SK-N-SH treated with all-trans-retinoic acid at 6 μM for 48 hours (cell line): ENCODE results near the gene MIDN.

Experiments
- ARNTL ChIP-seq: fragments of 450-650 bp; formaldehyde crosslinking; IDR thresholded peaks from 2 replicates; pipeline ENCODE4 v1.5.0; 2020; ENCODE audit warnings: low read depth, mild to moderate bottlenecking, moderate library complexity, borderline replicate concordance
- ESRRG ChIP-seq: fragments of 250-450 bp; sonication (Bioruptor Pico); IDR thresholded peaks from 2 replicates; pipeline ENCODE4 v1.6.1; 2021; ENCODE audit warnings: mild to moderate bottlenecking
- OSR1 ChIP-seq: fragments of 250-450 bp; sonication (Bioruptor Pico); IDR thresholded peaks from 2 replicates; pipeline ENCODE4 v1.8.0; 2022; ENCODE audit warnings: moderate library complexity, mild to moderate bottlenecking, inconsistent platforms
- RARB ChIP-seq: fragments of 250-450 bp; sonication (Bioruptor Pico); IDR thresholded peaks from 2 replicates; pipeline ENCODE4 v1.8.0; 2021; ENCODE audit warnings: mild to moderate bottlenecking, moderate library complexity
- ZC3H10 ChIP-seq: fragments of 250-450 bp; sonication (Bioruptor Pico); IDR thresholded peaks from 2 replicates; pipeline ENCODE4 v1.5.1; 2021; ENCODE audit warnings: mild to moderate bottlenecking, moderate library complexity
- ZFP30 ChIP-seq: fragments of 450-650 bp; formaldehyde crosslinking; IDR thresholded peaks from 2 replicates; pipeline ENCODE4 v1.5.0; 2022; ENCODE audit warnings: mild to moderate bottlenecking, moderate library complexity
- ZNF70 ChIP-seq: fragments of 450-650 bp; formaldehyde crosslinking; IDR thresholded peaks from 2 replicates; pipeline ENCODE4 v1.5.0; 2020; ENCODE audit warnings: mild to moderate bottlenecking, moderate library complexity
- TF ChIP-seq, protein P1 (sequence below): fragments of 250-450 bp; sonication (Bioruptor Pico); IDR thresholded peaks from 2 replicates; pipeline ENCODE4 v1.5.0; 2020; ENCODE audit warnings: mild to moderate bottlenecking, moderate library complexity
- TF ChIP-seq, protein P2 (sequence below): fragments of 250-450 bp; sonication (Bioruptor Pico); IDR thresholded peaks from 2 replicates; pipeline ENCODE4 v1.5.1; 2021; ENCODE audit warnings: mild to moderate bottlenecking, moderate library complexity

- TF ChIP-seq ZC3H10 (CRISPR knock-in tag) (no peak), ZFP30 (CRISPR knock-in tag) (no peak), OSR1 (no peak), ESRRG (CRISPR knock-in tag) (no peak), ZNF70 (no peak), RARB (no peak), ARNTL (CRISPR knock-in tag) (no peak)
- TF ChIP-seq, protein P1, sequence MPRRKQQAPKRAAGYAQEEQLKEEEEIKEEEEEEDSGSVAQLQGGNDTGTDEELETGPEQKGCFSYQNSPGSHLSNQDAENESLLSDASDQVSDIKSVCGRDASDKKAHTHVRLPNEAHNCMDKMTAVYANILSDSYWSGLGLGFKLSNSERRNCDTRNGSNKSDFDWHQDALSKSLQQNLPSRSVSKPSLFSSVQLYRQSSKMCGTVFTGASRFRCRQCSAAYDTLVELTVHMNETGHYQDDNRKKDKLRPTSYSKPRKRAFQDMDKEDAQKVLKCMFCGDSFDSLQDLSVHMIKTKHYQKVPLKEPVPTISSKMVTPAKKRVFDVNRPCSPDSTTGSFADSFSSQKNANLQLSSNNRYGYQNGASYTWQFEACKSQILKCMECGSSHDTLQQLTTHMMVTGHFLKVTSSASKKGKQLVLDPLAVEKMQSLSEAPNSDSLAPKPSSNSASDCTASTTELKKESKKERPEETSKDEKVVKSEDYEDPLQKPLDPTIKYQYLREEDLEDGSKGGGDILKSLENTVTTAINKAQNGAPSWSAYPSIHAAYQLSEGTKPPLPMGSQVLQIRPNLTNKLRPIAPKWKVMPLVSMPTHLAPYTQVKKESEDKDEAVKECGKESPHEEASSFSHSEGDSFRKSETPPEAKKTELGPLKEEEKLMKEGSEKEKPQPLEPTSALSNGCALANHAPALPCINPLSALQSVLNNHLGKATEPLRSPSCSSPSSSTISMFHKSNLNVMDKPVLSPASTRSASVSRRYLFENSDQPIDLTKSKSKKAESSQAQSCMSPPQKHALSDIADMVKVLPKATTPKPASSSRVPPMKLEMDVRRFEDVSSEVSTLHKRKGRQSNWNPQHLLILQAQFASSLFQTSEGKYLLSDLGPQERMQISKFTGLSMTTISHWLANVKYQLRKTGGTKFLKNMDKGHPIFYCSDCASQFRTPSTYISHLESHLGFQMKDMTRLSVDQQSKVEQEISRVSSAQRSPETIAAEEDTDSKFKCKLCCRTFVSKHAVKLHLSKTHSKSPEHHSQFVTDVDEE (CRISPR knock-in tag), result no peak
- TF ChIP-seq, protein P2, sequence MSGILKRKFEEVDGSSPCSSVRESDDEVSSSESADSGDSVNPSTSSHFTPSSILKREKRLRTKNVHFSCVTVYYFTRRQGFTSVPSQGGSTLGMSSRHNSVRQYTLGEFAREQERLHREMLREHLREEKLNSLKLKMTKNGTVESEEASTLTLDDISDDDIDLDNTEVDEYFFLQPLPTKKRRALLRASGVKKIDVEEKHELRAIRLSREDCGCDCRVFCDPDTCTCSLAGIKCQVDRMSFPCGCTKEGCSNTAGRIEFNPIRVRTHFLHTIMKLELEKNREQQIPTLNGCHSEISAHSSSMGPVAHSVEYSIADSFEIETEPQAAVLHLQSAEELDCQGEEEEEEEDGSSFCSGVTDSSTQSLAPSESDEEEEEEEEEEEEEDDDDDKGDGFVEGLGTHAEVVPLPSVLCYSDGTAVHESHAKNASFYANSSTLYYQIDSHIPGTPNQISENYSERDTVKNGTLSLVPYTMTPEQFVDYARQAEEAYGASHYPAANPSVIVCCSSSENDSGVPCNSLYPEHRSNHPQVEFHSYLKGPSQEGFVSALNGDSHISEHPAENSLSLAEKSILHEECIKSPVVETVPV, result no peak
Observed at GRCh38 chr19:1225440-1226226, 22.8 kb upstream of the MIDN start.
